BE2C (cell line): ENCODE results near the gene ZBTB45.

Source experiments
- DNase-seq: peaks from one replicate; pipeline ENCODE4 v3.0.0-alpha.2; 2020
- H3K27me3 ChIP-seq: fragments of 250-450 bp; sonication (Bioruptor Pico); 2 replicates; pipeline ENCODE4 v1.5.1; 2020; ENCODE audit warnings: mild to moderate bottlenecking
- H3K36me3 ChIP-seq: fragments of 250-450 bp; sonication (Bioruptor Pico); 2 replicates; pipeline ENCODE4 v1.5.1; 2020; ENCODE audit warnings: mild to moderate bottlenecking
- H3K4me1 ChIP-seq: fragments of 250-450 bp; sonication (Bioruptor Pico); 2 replicates; pipeline ENCODE4 v1.5.1; 2020
- H3K4me3 ChIP-seq: 2 replicates; pipeline ENCODE4 v1.5.1; 2011; ENCODE audit warnings: low read depth, low read length
- H3K9me3 ChIP-seq: fragments of 250-450 bp; sonication (Bioruptor Pico); 2 replicates; pipeline ENCODE4 v1.5.1; 2020
- CTCF ChIP-seq: IDR thresholded peaks from 2 replicates; pipeline ENCODE4 v1.5.1; 2012; ENCODE audit warnings: mild to moderate bottlenecking, low read depth, low read length

ZBTB45 gene

GRCh38 chr19:58466760-58467589, 52.6 kb downstream of the ZBTB45 start, which contains the start of gene ZNF324:
Gene ZNF324 (plus strand): TSS chr19:58467080. CDS start chr19:58469186, 2,106 bp downstream.
- peaks cover 14% of the 10 kb centered on the region for H3K36me3 ChIP-seq
- DNase-seq = peak; percentile 99
- H3K4me1 ChIP-seq = no peaks in the 10 kb centered on the region
- TF ChIP-seq CTCF = no peak
- H3K4me3 ChIP-seq = peak within 1 kb of the TSS; percentile 85
- no peaks in the 10 kb centered on the region for H3K27me3 ChIP-seq
- no peaks in the 10 kb centered on the region for H3K9me3 ChIP-seq

- peak overlapping the region; percentile 85 for H3K4me3 ChIP-seq
- no peak for DNase-seq
- H3K36me3 ChIP-seq = peaks cover 11% of the 10 kb centered on the region
- H3K4me1 ChIP-seq = no peaks in the 10 kb centered on the region
- no peaks in the 10 kb centered on the region for H3K9me3 ChIP-seq
- TF ChIP-seq CTCF = no peak
- no peaks in the 10 kb centered on the region for H3K27me3 ChIP-seq
Observed at GRCh38 chr19:58466089-58466759, 53.4 kb downstream of the ZBTB45 start.
